Measurements from ENCODE around the gene MIER2. TPM values are rescaled to one million over a fixed set of nuclear protein-coding genes. Genes with fewer than 3 reads are reported as not detected.

Gene MIER2
- total RNA-seq, 1 experiment from 2014 or later, result 22.8 TPM

- TF ChIP-seq, protein P1, sequence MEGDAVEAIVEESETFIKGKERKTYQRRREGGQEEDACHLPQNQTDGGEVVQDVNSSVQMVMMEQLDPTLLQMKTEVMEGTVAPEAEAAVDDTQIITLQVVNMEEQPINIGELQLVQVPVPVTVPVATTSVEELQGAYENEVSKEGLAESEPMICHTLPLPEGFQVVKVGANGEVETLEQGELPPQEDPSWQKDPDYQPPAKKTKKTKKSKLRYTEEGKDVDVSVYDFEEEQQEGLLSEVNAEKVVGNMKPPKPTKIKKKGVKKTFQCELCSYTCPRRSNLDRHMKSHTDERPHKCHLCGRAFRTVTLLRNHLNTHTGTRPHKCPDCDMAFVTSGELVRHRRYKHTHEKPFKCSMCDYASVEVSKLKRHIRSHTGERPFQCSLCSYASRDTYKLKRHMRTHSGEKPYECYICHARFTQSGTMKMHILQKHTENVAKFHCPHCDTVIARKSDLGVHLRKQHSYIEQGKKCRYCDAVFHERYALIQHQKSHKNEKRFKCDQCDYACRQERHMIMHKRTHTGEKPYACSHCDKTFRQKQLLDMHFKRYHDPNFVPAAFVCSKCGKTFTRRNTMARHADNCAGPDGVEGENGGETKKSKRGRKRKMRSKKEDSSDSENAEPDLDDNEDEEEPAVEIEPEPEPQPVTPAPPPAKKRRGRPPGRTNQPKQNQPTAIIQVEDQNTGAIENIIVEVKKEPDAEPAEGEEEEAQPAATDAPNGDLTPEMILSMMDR (IDR thresholded peaks at IDR 0.05; ENCODE audit: unreplicated experiment), result no peak
- Mint-ChIP-seq H3K9me3 (ENCODE audit: low read depth, unreplicated experiment) (no peaks in the 10 kb centered on the region), H3K27me3 (ENCODE audit: unreplicated experiment) (peaks cover 74% of the 10 kb centered on the region), H3K4me3 (ENCODE audit: low read depth, unreplicated experiment) (no peak overlapping the region), H3K4me1 (ENCODE audit: low read depth, unreplicated experiment) (no peaks in the 10 kb centered on the region), H3K27ac (ENCODE audit: unreplicated experiment) (no peak overlapping the region), H3K36me3 (ENCODE audit: insufficient read depth, unreplicated experiment) (no peaks in the 10 kb centered on the region)
- no peak for DNase-seq
- CTCF ChIA-PET, result no interaction called here
- no TSS peak for BruUV-seq (replicated peaks)
- intact Hi-C loops (cut with micrococcal nuclease; ENCODE audit: unreplicated experiment), result no loop called here
Measured at GRCh38 chr19:372306-372890, 27.8 kb upstream of the MIER2 start.

DNA sequence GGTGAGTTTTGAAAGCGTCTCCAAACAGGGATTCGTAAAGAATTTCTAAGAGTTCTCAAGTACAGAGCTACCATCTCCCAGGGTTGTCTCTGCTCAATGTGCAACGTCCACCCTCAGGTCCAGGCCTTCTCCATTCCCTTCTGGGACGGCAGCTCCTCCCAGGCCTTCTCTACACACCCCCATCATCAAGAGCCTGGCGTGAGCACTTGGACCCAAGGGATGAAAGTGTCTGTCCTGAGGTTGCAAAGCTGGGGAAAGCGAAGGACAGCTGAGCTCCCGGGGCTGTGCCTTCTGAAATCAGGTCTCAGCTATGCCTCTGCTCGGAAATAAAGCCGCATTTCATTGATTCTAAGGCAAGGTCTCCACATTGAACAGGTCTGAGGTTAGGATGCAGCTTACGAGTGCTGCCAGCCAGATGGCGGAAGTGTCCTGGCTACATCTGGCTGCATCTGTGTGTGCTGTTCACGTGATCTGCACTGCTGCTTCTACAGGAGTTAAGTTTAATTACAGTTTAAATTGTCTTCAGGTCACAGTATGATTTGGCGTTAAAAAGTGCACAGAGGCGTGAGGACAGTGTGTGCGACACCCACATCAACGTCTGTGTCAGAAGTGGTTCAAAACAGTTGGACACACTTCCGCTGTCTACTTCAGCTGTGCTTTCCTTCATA is 27.0 kb upstream of the MIER2 start:
- no peaks in the 10 kb centered on the region for H3K9me3 Mint-ChIP-seq (ENCODE audit: low read depth, unreplicated experiment)
- TF ChIP-seq, protein P1 (IDR thresholded peaks at IDR 0.05; ENCODE audit: unreplicated experiment), result no peak
- intact Hi-C loops (cut with micrococcal nuclease; ENCODE audit: unreplicated experiment), result no loop called here
- H3K4me1 Mint-ChIP-seq (ENCODE audit: low read depth, unreplicated experiment), result no peaks in the 10 kb centered on the region
- no TSS peak for BruUV-seq (replicated peaks)
- no peak for DNase-seq
- peaks cover 82% of the 10 kb centered on the region for H3K27me3 Mint-ChIP-seq (ENCODE audit: unreplicated experiment)
- H3K4me3 Mint-ChIP-seq (ENCODE audit: low read depth, unreplicated experiment), result no peak overlapping the region
- CTCF ChIA-PET, result no interaction called here
- no peaks in the 10 kb centered on the region for H3K36me3 Mint-ChIP-seq (ENCODE audit: insufficient read depth, unreplicated experiment)
- H3K27ac Mint-ChIP-seq (ENCODE audit: unreplicated experiment), result no peak overlapping the region

DNA sequence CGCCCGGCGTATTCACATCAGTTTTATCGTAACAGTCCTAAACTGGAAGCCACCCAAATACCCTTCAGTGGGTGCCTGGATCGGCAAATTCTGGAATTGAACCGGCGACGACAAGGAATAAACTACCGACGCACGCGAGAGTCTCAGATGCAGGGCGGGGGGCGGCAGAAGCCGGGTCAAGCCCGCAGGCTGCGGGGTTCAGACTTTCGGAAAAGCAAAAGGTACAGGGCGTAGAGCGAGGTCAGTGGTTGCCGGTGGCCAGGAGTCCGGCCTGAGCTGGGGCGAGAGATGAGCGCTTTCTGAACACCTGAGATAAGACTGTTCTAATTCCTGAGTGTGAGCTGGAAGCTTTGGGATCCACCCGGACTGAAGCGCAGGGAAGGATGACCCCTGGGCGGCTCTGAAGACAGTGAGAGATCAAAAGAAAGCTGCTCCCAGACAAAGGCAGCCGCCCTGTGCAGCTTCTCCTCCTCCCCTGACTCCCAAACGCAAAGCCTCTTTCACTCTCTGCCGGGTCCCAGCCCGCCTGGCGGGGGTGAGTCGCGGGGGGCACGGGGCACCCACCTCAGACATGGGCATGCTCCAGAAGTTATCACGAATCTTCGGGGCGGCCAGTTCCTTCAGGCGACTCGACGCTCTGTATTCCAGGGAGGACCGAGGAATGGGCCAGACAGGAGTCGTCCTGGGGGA is 26.2 kb upstream of the MIER2 start:
- intact Hi-C loops (cut with micrococcal nuclease; ENCODE audit: unreplicated experiment), result no loop called here
- Mint-ChIP-seq H3K4me3 (ENCODE audit: low read depth, unreplicated experiment) (no peak overlapping the region), H3K9me3 (ENCODE audit: low read depth, unreplicated experiment) (no peaks in the 10 kb centered on the region), H3K27ac (ENCODE audit: unreplicated experiment) (no peak overlapping the region), H3K27me3 (ENCODE audit: unreplicated experiment) (peaks cover 85% of the 10 kb centered on the region), H3K36me3 (ENCODE audit: insufficient read depth, unreplicated experiment) (no peaks in the 10 kb centered on the region), H3K4me1 (ENCODE audit: low read depth, unreplicated experiment) (no peaks in the 10 kb centered on the region)
- TF ChIP-seq, protein P1 (IDR thresholded peaks at IDR 0.05; ENCODE audit: unreplicated experiment), result no peak
- no TSS peak for BruUV-seq (replicated peaks)
- CTCF ChIA-PET, result interaction anchor here (0.8 kb wide), 1 partner anchor 8 kb away, joined by 4 read pairs; no protein-coding TSS in a partner anchor
- no peak for DNase-seq

DNA sequence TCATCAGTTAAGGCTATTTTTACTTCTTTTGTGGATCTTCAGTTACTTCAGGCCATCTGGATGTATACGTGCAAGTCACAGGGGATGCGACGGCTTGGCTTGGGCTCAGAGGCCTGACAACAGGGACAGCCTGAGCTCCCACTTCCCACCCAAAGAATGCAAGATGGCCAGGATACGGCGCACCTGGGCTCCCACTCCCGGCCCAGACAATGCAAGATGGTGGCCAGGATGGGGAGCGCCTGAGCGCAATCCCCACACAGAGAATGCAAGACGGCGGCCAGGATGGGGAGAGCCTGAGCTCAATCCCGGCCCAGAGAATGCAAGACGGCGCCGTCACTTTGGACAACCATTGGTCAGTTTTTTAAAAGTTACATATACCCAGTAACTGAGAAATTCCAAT is 25.3 kb upstream of the MIER2 start:
- no peaks in the 10 kb centered on the region for H3K9me3 Mint-ChIP-seq (ENCODE audit: low read depth, unreplicated experiment)
- intact Hi-C loops (cut with micrococcal nuclease; ENCODE audit: unreplicated experiment), result no loop called here
- TF ChIP-seq, protein P1 (IDR thresholded peaks at IDR 0.05; ENCODE audit: unreplicated experiment), result no peak
- no peak for DNase-seq
- CTCF ChIA-PET, result no interaction called here
- no peaks in the 10 kb centered on the region for H3K36me3 Mint-ChIP-seq (ENCODE audit: insufficient read depth, unreplicated experiment)
- no peak overlapping the region for H3K27ac Mint-ChIP-seq (ENCODE audit: unreplicated experiment)
- H3K27me3 Mint-ChIP-seq (ENCODE audit: unreplicated experiment), result peaks cover 85% of the 10 kb centered on the region
- H3K4me1 Mint-ChIP-seq (ENCODE audit: low read depth, unreplicated experiment), result no peaks in the 10 kb centered on the region
- no peak overlapping the region for H3K4me3 Mint-ChIP-seq (ENCODE audit: low read depth, unreplicated experiment)
- BruUV-seq (replicated peaks), result no TSS peak
